Body of pancreas (tissue), 4 donors: Measurements from ENCODE around the gene TBC1D12.
"Not testable (repeated sequence)": the region's sequence is repeated elsewhere in the genome, so short reads cannot be mapped to it uniquely, and the experiment has no call there.

Experiments
- POLR2A ChIP-seq, 3 donors: fragments of 450-650 bp; IDR thresholded peaks; one replicate each; pipeline ENCODE4 v1.6.1; 2016; ENCODE audit warnings: antibody characterized with exemption in 3 of 3, mild to moderate bottlenecking in 2 of 3
- TF ChIP-seq, protein P1 (sequence below), 7 experiments: fragments of 450-650 bp in 4 of 7; fragments of 200-600 bp in 3 of 7; sonication (generic) in 3 of 7; IDR thresholded peaks; one replicate each; pipeline ENCODE4 v1.5.1; 2016 to 2019; ENCODE audit warnings: antibody characterized with exemption in 7 of 7

DNA sequence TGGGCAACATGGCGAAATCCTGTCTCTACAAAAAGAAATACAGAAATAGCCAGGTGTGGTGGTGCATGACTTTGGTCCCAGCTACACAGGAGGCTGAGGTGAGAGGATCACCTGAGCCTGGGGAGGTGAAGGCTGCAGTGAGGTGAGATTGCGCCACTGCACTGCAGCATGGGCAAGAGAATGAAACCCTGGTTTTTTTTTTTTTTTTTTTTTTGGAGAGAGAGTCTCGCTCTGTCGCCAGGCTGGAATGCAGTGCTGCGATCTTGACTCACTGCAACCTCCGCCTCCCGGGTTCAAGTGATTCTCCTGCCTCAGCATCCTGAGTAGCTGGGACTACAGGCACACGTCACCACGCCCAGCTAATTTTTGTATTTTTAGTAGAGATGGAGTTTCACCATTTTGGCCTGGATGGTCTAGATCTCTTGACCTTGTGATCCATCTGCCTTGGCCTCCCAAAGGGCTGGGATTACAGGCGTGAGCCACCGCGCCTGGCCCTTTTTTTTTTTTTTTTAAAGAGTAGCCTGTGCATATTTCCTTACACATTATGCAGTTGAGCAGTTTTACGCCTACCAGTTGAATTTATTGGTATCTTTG lies 165.5 kb downstream of the TBC1D12 start:
- not testable (repeated sequence) for TF ChIP-seq POLR2A (IDR thresholded peaks at IDR 0.05)
- TF ChIP-seq, protein P1, sequence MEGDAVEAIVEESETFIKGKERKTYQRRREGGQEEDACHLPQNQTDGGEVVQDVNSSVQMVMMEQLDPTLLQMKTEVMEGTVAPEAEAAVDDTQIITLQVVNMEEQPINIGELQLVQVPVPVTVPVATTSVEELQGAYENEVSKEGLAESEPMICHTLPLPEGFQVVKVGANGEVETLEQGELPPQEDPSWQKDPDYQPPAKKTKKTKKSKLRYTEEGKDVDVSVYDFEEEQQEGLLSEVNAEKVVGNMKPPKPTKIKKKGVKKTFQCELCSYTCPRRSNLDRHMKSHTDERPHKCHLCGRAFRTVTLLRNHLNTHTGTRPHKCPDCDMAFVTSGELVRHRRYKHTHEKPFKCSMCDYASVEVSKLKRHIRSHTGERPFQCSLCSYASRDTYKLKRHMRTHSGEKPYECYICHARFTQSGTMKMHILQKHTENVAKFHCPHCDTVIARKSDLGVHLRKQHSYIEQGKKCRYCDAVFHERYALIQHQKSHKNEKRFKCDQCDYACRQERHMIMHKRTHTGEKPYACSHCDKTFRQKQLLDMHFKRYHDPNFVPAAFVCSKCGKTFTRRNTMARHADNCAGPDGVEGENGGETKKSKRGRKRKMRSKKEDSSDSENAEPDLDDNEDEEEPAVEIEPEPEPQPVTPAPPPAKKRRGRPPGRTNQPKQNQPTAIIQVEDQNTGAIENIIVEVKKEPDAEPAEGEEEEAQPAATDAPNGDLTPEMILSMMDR (IDR thresholded peaks at IDR 0.05): not testable (repeated sequence)
